GM23338 (cell line): Measurements from ENCODE around the gene MAN1C1. TPM values are rescaled to one million over a fixed set of nuclear protein-coding genes. Genes with fewer than 3 reads are reported as not detected.

Experiments used
- ATAC-seq: fragments of 200-7000 bp; cut with Tn5 transposase; 3 replicates; pipeline ENCODE4 v1.9.1; 2020
- DNase-seq: peaks from one replicate; pipeline ENCODE4 v3.0.0-alpha.2; 2015; ENCODE audit warnings: low spot score
- H2AFZ ChIP-seq: fragments of 200-600 bp; sonication (generic); 2 replicates; pipeline ENCODE4 v1.8.0; 2016; ENCODE audit warnings: antibody characterized with exemption, mild to moderate bottlenecking, moderate library complexity
- H3F3A ChIP-seq: fragments of 200-600 bp; sonication (generic); replicated peaks from 2 replicates; pipeline ENCODE4 v1.8.0; 2017; ENCODE audit warnings: antibody characterized with exemption, mixed run types, low read depth
- H3K27ac ChIP-seq: fragments of 200-600 bp; sonication (generic); 2 replicates; pipeline ENCODE4 v1.6.1; 2016; ENCODE audit warnings: low read depth
- H3K27me3 ChIP-seq: fragments of 200-600 bp; sonication (generic); 2 replicates; pipeline ENCODE4 v1.8.0; 2016; ENCODE audit warnings: mild to moderate bottlenecking, mixed run types, moderate library complexity; ENCODE audit not compliant: insufficient read depth
- H3K36me3 ChIP-seq: fragments of 200-600 bp; sonication (generic); 2 replicates; pipeline ENCODE4 v1.8.0; 2016; ENCODE audit warnings: mild to moderate bottlenecking; ENCODE audit not compliant: insufficient read depth
- H3K4me1 ChIP-seq: fragments of 200-600 bp; sonication (generic); 2 replicates; pipeline ENCODE4 v1.8.0; 2016; ENCODE audit warnings: mild to moderate bottlenecking, moderate library complexity; ENCODE audit not compliant: insufficient read depth
- H3K4me2 ChIP-seq: fragments of 200-600 bp; sonication (generic); 2 replicates; pipeline ENCODE4 v1.7.1; 2017; ENCODE audit warnings: mixed run types
- H3K4me3 ChIP-seq: fragments of 200-600 bp; sonication (generic); 2 replicates; pipeline ENCODE4 v1.6.1; 2016; ENCODE audit warnings: mixed run types
- H3K79me2 ChIP-seq: fragments of 200-600 bp; sonication (generic); replicated peaks from 2 replicates; pipeline ENCODE4 v1.8.0; 2017; ENCODE audit warnings: mild to moderate bottlenecking; ENCODE audit not compliant: insufficient read depth
- H3K9me2 ChIP-seq: fragments of 200-600 bp; sonication (generic); 2 replicates; pipeline ENCODE4 v1.8.0; 2017; ENCODE audit not compliant: insufficient read depth
- H4K20me1 ChIP-seq: fragments of 200-600 bp; sonication (generic); replicated peaks from 2 replicates; pipeline ENCODE4 v1.8.0; 2017; ENCODE audit warnings: mild to moderate bottlenecking; ENCODE audit not compliant: insufficient read depth
- H3K27ac Mint-ChIP-seq: 2 replicates; pipeline ENCODE4 v1.8.0; 2020; ENCODE audit warnings: inconsistent platforms, mild to moderate bottlenecking, moderate library complexity, mixed read lengths
- H3K27me3 Mint-ChIP-seq: 3 replicates; pipeline ENCODE4 v1.8.0; 2022; ENCODE audit warnings: low read depth, mild to moderate bottlenecking, moderate library complexity, mixed read lengths, inconsistent platforms; ENCODE audit not compliant: insufficient read depth, poor library complexity
- H3K36me3 Mint-ChIP-seq: 3 replicates; pipeline ENCODE4 v1.8.0; 2021; ENCODE audit warnings: low read depth, mild to moderate bottlenecking, inconsistent platforms, moderate library complexity, mixed read lengths
- H3K4me1 Mint-ChIP-seq: 3 replicates; pipeline ENCODE4 v1.8.0; 2020; ENCODE audit warnings: mild to moderate bottlenecking, inconsistent platforms, mixed read lengths
- H3K4me3 Mint-ChIP-seq: 3 replicates; pipeline ENCODE4 v1.8.0; 2021; ENCODE audit warnings: moderate library complexity, mild to moderate bottlenecking, inconsistent platforms, mixed read lengths
- H3K9me3 Mint-ChIP-seq: 3 replicates; pipeline ENCODE4 v1.8.0; 2020; ENCODE audit warnings: moderate library complexity, mild to moderate bottlenecking, inconsistent platforms, mixed read lengths
- CREB1 ChIP-seq: fragments of 250-450 bp; sonication (Bioruptor Pico); IDR thresholded peaks from 2 replicates; pipeline ENCODE4 v1.5.0; 2020; ENCODE audit warnings: low read depth, mild to moderate bottlenecking, moderate library complexity
- EZH2 ChIP-seq: fragments of 200-600 bp; sonication (generic); IDR thresholded peaks from one replicate; pipeline ENCODE4 v1.8.0; 2017; ENCODE audit warnings: antibody characterized with exemption, mild to moderate bottlenecking, low read depth; ENCODE audit not compliant: unreplicated experiment
- EZH2phosphoT487 ChIP-seq: fragments of 200-600 bp; sonication (generic); IDR thresholded peaks from one replicate; pipeline ENCODE4 v1.8.1; 2018; ENCODE audit warnings: antibody characterized with exemption; ENCODE audit not compliant: unreplicated experiment
- JUNB ChIP-seq: IDR thresholded peaks from one replicate; pipeline ENCODE4 v1.6.1; 2016; ENCODE audit warnings: antibody characterized with exemption; ENCODE audit not compliant: unreplicated experiment
- NANOG ChIP-seq: IDR thresholded peaks from 2 replicates; pipeline ENCODE4 v1.6.1; 2016; ENCODE audit warnings: antibody characterized with exemption, borderline replicate concordance
- POLR2AphosphoS5 ChIP-seq: IDR thresholded peaks from 2 replicates; pipeline ENCODE4 v1.6.1; 2016; ENCODE audit warnings: antibody characterized with exemption, low read depth
- STAT1 ChIP-seq: IDR thresholded peaks from one replicate; pipeline ENCODE4 v1.6.1; 2016; ENCODE audit warnings: antibody characterized with exemption; ENCODE audit not compliant: unreplicated experiment
- ZNF114 ChIP-seq: fragments of 250-450 bp; sonication (Bioruptor Pico); IDR thresholded peaks from 2 replicates; pipeline ENCODE4 v1.5.0; 2020; ENCODE audit warnings: mild to moderate bottlenecking, moderate library complexity
- ZNF331 ChIP-seq: fragments of 250-450 bp; sonication (Bioruptor Pico); IDR thresholded peaks from 2 replicates; pipeline ENCODE4 v1.5.0; 2020; ENCODE audit warnings: low read depth, mild to moderate bottlenecking, moderate library complexity
- polyA plus RNA-seq: library from polyadenylated mRNA; unstranded; fragments of >200 nt; fragmentation: Nextera tagmentation; extraction: Ambion mirVana; gene quantifications from 2 replicates; pipeline ENCODE4 v1.2.1, GENCODE V29; 2016
- total RNA-seq: library from RNA; depleted of rRNA; stranded (reverse); fragments of >200 nt; shearing (Covaris generic); gene quantifications from 2 replicates; pipeline ENCODE4 v1.2.3, GENCODE V29; 2014
- TF ChIP-seq, protein P1 (sequence below): IDR thresholded peaks from 2 replicates; pipeline ENCODE4 v1.6.1; 2016; ENCODE audit warnings: antibody characterized with exemption
- TF ChIP-seq, protein P2 (sequence below): IDR thresholded peaks from one replicate; pipeline ENCODE4 v1.6.1; 2018; ENCODE audit warnings: antibody characterized with exemption; ENCODE audit not compliant: unreplicated experiment
- TF ChIP-seq, protein P3 (sequence below): fragments of 250-450 bp; sonication (Bioruptor Pico); IDR thresholded peaks from 2 replicates; pipeline ENCODE4 v1.5.0; 2020; ENCODE audit warnings: mild to moderate bottlenecking, moderate library complexity
- TF ChIP-seq, protein P4 (sequence below), 2 experiments: fragments of 200-600 bp in 1 of 2; sonication (generic) in 1 of 2; conservative IDR thresholded peaks; 2 replicates each; pipeline versions ENCODE4 v1.5.1 to v1.6.1; 2016 to 2017; ENCODE audit warnings: antibody characterized with exemption in 2 of 2, low read depth in 2 of 2, mild to moderate bottlenecking in 2 of 2, moderate library complexity in 1 of 2

The MAN1C1 gene
- total and polyA plus RNA-seq, 2 experiments from 2014 or later = 5.4 to 13.6 TPM

DNA sequence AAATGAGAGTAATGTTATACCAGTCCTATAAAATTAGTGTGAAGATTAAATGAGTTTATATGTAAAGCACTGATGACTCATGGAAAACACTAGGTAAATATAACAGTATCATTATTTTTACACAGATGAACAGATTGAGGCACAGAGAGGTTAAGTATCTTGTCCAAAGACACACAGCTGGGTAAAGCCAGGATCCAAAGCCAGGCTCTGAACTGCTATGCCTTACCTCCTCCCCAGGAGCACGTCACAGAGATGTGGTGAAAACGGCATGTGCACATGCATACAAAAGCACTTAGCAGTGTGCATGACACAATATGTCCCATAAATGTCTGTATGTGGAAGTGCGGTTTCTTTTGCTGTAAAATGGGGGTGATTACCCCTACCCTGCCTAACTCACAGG, 56.9 kb downstream of the MAN1C1 start:
- Histone ChIP-seq H3F3A (no peaks in the 10 kb centered on the region), H4K20me1 (no peaks in the 10 kb centered on the region), H3K27ac (no peak overlapping the region), H3K36me3 (no peaks in the 10 kb centered on the region), H3K9me2 (no peaks in the 10 kb centered on the region), H3K79me2 (no peaks in the 10 kb centered on the region), H3K4me2 (no peak overlapping the region), H3K4me1 (peaks cover 9% of the 10 kb centered on the region), H3K27me3 (no peaks in the 10 kb centered on the region), H3K4me3 (no peak overlapping the region), H2AFZ (no peak overlapping the region)
- TF ChIP-seq, protein P1, sequence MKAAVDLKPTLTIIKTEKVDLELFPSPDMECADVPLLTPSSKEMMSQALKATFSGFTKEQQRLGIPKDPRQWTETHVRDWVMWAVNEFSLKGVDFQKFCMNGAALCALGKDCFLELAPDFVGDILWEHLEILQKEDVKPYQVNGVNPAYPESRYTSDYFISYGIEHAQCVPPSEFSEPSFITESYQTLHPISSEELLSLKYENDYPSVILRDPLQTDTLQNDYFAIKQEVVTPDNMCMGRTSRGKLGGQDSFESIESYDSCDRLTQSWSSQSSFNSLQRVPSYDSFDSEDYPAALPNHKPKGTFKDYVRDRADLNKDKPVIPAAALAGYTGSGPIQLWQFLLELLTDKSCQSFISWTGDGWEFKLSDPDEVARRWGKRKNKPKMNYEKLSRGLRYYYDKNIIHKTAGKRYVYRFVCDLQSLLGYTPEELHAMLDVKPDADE = no peak
- TF ChIP-seq ZNF114 (CRISPR knock-in tag) (no peak), JUNB (no peak), NANOG (no peak), ZNF331 (CRISPR knock-in tag) (no peak), STAT1 (no peak), EZH2 (no peak), EZH2phosphoT487 (no peak), CREB1 (CRISPR knock-in tag) (no peak), POLR2AphosphoS5 (no peak)
- TF ChIP-seq, protein P2, sequence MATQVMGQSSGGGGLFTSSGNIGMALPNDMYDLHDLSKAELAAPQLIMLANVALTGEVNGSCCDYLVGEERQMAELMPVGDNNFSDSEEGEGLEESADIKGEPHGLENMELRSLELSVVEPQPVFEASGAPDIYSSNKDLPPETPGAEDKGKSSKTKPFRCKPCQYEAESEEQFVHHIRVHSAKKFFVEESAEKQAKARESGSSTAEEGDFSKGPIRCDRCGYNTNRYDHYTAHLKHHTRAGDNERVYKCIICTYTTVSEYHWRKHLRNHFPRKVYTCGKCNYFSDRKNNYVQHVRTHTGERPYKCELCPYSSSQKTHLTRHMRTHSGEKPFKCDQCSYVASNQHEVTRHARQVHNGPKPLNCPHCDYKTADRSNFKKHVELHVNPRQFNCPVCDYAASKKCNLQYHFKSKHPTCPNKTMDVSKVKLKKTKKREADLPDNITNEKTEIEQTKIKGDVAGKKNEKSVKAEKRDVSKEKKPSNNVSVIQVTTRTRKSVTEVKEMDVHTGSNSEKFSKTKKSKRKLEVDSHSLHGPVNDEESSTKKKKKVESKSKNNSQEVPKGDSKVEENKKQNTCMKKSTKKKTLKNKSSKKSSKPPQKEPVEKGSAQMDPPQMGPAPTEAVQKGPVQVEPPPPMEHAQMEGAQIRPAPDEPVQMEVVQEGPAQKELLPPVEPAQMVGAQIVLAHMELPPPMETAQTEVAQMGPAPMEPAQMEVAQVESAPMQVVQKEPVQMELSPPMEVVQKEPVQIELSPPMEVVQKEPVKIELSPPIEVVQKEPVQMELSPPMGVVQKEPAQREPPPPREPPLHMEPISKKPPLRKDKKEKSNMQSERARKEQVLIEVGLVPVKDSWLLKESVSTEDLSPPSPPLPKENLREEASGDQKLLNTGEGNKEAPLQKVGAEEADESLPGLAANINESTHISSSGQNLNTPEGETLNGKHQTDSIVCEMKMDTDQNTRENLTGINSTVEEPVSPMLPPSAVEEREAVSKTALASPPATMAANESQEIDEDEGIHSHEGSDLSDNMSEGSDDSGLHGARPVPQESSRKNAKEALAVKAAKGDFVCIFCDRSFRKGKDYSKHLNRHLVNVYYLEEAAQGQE = no peak
- TF ChIP-seq, protein P3, sequence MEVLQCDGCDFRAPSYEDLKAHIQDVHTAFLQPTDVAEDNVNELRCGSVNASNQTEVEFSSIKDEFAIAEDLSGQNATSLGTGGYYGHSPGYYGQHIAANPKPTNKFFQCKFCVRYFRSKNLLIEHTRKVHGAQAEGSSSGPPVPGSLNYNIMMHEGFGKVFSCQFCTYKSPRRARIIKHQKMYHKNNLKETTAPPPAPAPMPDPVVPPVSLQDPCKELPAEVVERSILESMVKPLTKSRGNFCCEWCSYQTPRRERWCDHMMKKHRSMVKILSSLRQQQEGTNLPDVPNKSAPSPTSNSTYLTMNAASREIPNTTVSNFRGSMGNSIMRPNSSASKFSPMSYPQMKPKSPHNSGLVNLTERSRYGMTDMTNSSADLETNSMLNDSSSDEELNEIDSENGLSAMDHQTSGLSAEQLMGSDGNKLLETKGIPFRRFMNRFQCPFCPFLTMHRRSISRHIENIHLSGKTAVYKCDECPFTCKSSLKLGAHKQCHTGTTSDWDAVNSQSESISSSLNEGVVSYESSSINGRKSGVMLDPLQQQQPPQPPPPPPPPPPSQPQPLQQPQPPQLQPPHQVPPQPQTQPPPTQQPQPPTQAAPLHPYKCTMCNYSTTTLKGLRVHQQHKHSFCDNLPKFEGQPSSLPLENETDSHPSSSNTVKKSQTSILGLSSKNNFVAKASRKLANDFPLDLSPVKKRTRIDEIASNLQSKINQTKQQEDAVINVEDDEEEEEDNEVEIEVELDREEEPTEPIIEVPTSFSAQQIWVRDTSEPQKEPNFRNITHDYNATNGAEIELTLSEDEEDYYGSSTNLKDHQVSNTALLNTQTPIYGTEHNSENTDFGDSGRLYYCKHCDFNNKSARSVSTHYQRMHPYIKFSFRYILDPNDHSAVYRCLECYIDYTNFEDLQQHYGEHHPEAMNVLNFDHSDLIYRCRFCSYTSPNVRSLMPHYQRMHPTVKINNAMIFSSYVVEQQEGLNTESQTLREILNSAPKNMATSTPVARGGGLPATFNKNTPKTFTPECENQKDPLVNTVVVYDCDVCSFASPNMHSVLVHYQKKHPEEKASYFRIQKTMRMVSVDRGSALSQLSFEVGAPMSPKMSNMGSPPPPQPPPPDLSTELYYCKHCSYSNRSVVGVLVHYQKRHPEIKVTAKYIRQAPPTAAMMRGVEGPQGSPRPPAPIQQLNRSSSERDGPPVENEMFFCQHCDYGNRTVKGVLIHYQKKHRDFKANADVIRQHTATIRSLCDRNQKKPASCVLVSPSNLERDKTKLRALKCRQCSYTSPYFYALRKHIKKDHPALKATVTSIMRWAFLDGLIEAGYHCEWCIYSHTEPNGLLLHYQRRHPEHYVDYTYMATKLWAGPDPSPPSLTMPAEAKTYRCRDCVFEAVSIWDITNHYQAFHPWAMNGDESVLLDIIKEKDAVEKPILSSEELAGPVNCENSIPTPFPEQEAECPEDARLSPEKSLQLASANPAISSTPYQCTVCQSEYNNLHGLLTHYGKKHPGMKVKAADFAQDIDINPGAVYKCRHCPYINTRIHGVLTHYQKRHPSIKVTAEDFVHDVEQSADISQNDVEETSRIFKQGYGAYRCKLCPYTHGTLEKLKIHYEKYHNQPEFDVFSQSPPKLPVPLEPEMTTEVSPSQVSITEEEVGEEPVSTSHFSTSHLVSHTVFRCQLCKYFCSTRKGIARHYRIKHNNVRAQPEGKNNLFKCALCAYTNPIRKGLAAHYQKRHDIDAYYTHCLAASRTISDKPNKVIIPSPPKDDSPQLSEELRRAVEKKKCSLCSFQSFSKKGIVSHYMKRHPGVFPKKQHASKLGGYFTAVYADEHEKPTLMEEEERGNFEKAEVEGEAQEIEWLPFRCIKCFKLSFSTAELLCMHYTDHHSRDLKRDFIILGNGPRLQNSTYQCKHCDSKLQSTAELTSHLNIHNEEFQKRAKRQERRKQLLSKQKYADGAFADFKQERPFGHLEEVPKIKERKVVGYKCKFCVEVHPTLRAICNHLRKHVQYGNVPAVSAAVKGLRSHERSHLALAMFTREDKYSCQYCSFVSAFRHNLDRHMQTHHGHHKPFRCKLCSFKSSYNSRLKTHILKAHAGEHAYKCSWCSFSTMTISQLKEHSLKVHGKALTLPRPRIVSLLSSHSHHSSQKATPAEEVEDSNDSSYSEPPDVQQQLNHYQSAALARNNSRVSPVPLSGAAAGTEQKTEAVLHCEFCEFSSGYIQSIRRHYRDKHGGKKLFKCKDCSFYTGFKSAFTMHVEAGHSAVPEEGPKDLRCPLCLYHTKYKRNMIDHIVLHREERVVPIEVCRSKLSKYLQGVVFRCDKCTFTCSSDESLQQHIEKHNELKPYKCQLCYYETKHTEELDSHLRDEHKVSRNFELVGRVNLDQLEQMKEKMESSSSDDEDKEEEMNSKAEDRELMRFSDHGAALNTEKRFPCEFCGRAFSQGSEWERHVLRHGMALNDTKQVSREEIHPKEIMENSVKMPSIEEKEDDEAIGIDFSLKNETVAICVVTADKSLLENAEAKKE (CRISPR knock-in tag) = no peak
- TF ChIP-seq, protein P4, sequence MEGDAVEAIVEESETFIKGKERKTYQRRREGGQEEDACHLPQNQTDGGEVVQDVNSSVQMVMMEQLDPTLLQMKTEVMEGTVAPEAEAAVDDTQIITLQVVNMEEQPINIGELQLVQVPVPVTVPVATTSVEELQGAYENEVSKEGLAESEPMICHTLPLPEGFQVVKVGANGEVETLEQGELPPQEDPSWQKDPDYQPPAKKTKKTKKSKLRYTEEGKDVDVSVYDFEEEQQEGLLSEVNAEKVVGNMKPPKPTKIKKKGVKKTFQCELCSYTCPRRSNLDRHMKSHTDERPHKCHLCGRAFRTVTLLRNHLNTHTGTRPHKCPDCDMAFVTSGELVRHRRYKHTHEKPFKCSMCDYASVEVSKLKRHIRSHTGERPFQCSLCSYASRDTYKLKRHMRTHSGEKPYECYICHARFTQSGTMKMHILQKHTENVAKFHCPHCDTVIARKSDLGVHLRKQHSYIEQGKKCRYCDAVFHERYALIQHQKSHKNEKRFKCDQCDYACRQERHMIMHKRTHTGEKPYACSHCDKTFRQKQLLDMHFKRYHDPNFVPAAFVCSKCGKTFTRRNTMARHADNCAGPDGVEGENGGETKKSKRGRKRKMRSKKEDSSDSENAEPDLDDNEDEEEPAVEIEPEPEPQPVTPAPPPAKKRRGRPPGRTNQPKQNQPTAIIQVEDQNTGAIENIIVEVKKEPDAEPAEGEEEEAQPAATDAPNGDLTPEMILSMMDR (conservative IDR thresholded peaks at IDR 0.05; ENCODE audit: low read depth in 2 of 2) = no peak
- H3K36me3 Mint-ChIP-seq = no peaks in the 10 kb centered on the region
- H3K27ac Mint-ChIP-seq = no peak overlapping the region
- no peaks in the 10 kb centered on the region; the same call in 2 of the 3 replicates for H3K9me3 Mint-ChIP-seq
- DNase-seq (no peak), ATAC-seq (no peak)
- H3K4me3 Mint-ChIP-seq = no peak overlapping the region
- peaks cover 26% of the 10 kb centered on the region for H3K4me1 Mint-ChIP-seq
- H3K27me3 Mint-ChIP-seq = peaks cover 9% of the 10 kb centered on the region
